RWPE2 (cell line): ENCODE measurements around the gene SPTB.

Experiments used
- ATAC-seq: fragments of 200-7000 bp; cut with Tn5 transposase; 3 replicates; pipeline ENCODE4 v1.9.1; 2021; ENCODE audit warnings: low read depth
- DNase-seq: peaks from one replicate; pipeline ENCODE4 v3.0.0-alpha.2; 2020; ENCODE audit warnings: low spot score
- H3K27ac ChIP-seq: fragments of 450-650 bp; 2 replicates; pipeline ENCODE4 v1.5.1; 2017; ENCODE audit warnings: mild to moderate bottlenecking; ENCODE audit not compliant: poor library complexity, severe bottlenecking
- H3K27me3 ChIP-seq: fragments of 250-450 bp; sonication (Bioruptor Pico); 2 replicates; pipeline ENCODE4 v1.5.1; 2021; ENCODE audit warnings: mild to moderate bottlenecking, moderate library complexity; ENCODE audit not compliant: insufficient read depth, poor library complexity, severe bottlenecking
- H3K36me3 ChIP-seq: fragments of 250-450 bp; sonication (Bioruptor Pico); 2 replicates; pipeline ENCODE4 v1.5.1; 2020; ENCODE audit warnings: low read depth, mild to moderate bottlenecking, moderate library complexity
- H3K4me1 ChIP-seq: fragments of 250-450 bp; sonication (Bioruptor Pico); 2 replicates; pipeline ENCODE4 v1.5.1; 2021; ENCODE audit warnings: mild to moderate bottlenecking, moderate library complexity; ENCODE audit not compliant: insufficient read depth, poor library complexity, severe bottlenecking
- H3K4me3 ChIP-seq: fragments of 250-450 bp; sonication (Bioruptor Pico); 2 replicates; pipeline ENCODE4 v1.5.1; 2021; ENCODE audit warnings: mild to moderate bottlenecking, moderate library complexity; ENCODE audit not compliant: severe bottlenecking
- H3K9me3 ChIP-seq: fragments of 250-450 bp; sonication (Bioruptor Pico); 2 replicates; pipeline ENCODE4 v1.5.1; 2021; ENCODE audit warnings: mild to moderate bottlenecking, moderate library complexity; ENCODE audit not compliant: severe bottlenecking
- CTCF ChIP-seq: fragments of 450-650 bp; IDR thresholded peaks from one replicate; pipeline ENCODE4 v1.5.1; 2017; ENCODE audit warnings: mild to moderate bottlenecking, moderate library complexity; ENCODE audit not compliant: poor library complexity, severe bottlenecking

Gene SPTB

GRCh38 chr14:64763085-64763782 lies 116.5 kb downstream of the SPTB start:
- DNase-seq, result no peak
- H3K4me1 ChIP-seq, result peaks cover 43% of the 10 kb centered on the region

GRCh38 chr14:64762044-64763034 lies 117.4 kb downstream of the SPTB start:
- H3K27ac ChIP-seq, result peak overlapping the region; percentile 70
- H3K36me3 ChIP-seq, result no peaks in the 10 kb centered on the region
- peaks cover 52% of the 10 kb centered on the region for H3K4me1 ChIP-seq
- DNase-seq, result peak; percentile 97
- no peaks in the 10 kb centered on the region for H3K27me3 ChIP-seq
- no peak overlapping the region for H3K4me3 ChIP-seq
- H3K9me3 ChIP-seq, result no peaks in the 10 kb centered on the region
- ATAC-seq, result peak; percentile 45
- no peak for TF ChIP-seq CTCF

More at GRCh38 chr14:64763085-64763782, 116.5 kb downstream of the SPTB start:
- no peaks in the 10 kb centered on the region for H3K36me3 ChIP-seq
- H3K27ac ChIP-seq, result peak overlapping the region; percentile 70
- no peak overlapping the region for H3K4me3 ChIP-seq
- no peak for TF ChIP-seq CTCF
- no peak for ATAC-seq
- H3K9me3 ChIP-seq, result no peaks in the 10 kb centered on the region
- no peaks in the 10 kb centered on the region for H3K27me3 ChIP-seq

- Histone ChIP-seq H3K36me3 (no peaks in the 10 kb centered on the region), H3K4me1 (peaks cover 60% of the 10 kb centered on the region), H3K27ac (peak overlapping the region; percentile 70), H3K4me3 (no peak overlapping the region), H3K27me3 (no peaks in the 10 kb centered on the region), H3K9me3 (no peaks in the 10 kb centered on the region)
- peak; percentile 45 for TF ChIP-seq CTCF
- no peak for ATAC-seq
- peak; percentile 49 for DNase-seq
Observed at GRCh38 chr14:64761441-64762043, 118.2 kb downstream of the SPTB start.

GRCh38 chr14:64760916-64761315 lies 118.8 kb downstream of the SPTB start:
- no peak for ATAC-seq
- peak; percentile 36 for DNase-seq
- H3K27me3 ChIP-seq, result no peaks in the 10 kb centered on the region
- peaks cover 60% of the 10 kb centered on the region for H3K4me1 ChIP-seq
- no peaks in the 10 kb centered on the region for H3K9me3 ChIP-seq
- peak overlapping the region; percentile 70 for H3K27ac ChIP-seq
- no peak for TF ChIP-seq CTCF
- H3K4me3 ChIP-seq, result no peak overlapping the region
- H3K36me3 ChIP-seq, result no peaks in the 10 kb centered on the region
